SJSA1 (cell line): ENCODE results near the gene SCG2. TPM values are rescaled to one million over a fixed set of nuclear protein-coding genes. Genes with fewer than 3 reads are reported as not detected.

ENCODE experiments used
- DNase-seq, 2 experiments: peaks; one replicate each; pipeline ENCODE4 v3.0.0-alpha.2; 2015 to 2020; ENCODE audit warnings: low spot score in 2 of 2, low read depth in 1 of 2
- H3K27ac ChIP-seq: fragments of 250-450 bp; sonication (Bioruptor Pico); 2 replicates; pipeline ENCODE4 v1.5.1; 2020; ENCODE audit warnings: mild to moderate bottlenecking, moderate library complexity
- H3K27me3 ChIP-seq: fragments of 250-450 bp; sonication (Bioruptor Pico); replicated peaks from 2 replicates; pipeline ENCODE4 v1.5.1; 2020; ENCODE audit warnings: mild to moderate bottlenecking, moderate library complexity
- H3K36me3 ChIP-seq: fragments of 250-450 bp; sonication (Bioruptor Pico); 2 replicates; pipeline ENCODE4 v1.5.1; 2020; ENCODE audit warnings: mild to moderate bottlenecking
- H3K4me1 ChIP-seq: fragments of 250-450 bp; sonication (Bioruptor Pico); replicated peaks from 2 replicates; pipeline ENCODE4 v1.6.1; 2021; ENCODE audit warnings: mild to moderate bottlenecking
- H3K4me3 ChIP-seq: fragments of 250-450 bp; sonication (Bioruptor Pico); 2 replicates; pipeline ENCODE4 v1.5.1; 2020; ENCODE audit warnings: mild to moderate bottlenecking
- H3K9me3 ChIP-seq: fragments of 250-450 bp; sonication (Bioruptor Pico); replicated peaks from 2 replicates; pipeline ENCODE4 v1.5.1; 2020; ENCODE audit warnings: mild to moderate bottlenecking
- total RNA-seq: library from RNA; depleted of rRNA; stranded (reverse); fragments of >200 nt; shearing (Covaris generic); gene quantifications from 2 replicates; pipeline ENCODE4 v1.2.3, GENCODE V29; 2014

The SCG2 gene
- total RNA-seq, 1 experiment from 2014 or later = 5.0 TPM

DNA sequence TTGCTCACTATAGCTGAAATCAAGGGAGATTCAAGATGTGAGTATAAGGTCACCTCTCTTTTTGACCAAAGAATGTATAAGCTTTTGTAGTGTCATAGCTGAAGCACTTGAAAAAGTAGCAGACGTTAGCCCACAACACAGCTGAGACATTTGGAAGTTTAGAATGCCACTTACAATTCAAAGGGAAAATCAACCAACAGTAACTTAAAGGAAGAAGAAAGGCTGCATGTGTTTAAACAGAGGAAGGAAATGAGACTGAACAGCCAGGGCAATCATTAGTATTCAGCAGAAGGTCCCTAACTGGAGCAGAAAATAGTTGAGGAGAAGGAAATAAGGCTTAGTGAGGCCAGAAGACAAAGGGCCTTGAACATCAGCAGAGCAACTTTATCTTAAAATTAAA is 23.5 kb upstream of the SCG2 start:
- no peak overlapping the region for H3K27ac ChIP-seq
- H3K36me3 ChIP-seq = no peaks in the 10 kb centered on the region
- H3K27me3 ChIP-seq = no peaks in the 10 kb centered on the region
- no peaks in the 10 kb centered on the region; the same call in 1 of the 2 replicates for H3K9me3 ChIP-seq
- 0 out of 2 replicates have a peak, but pooled peaks cover 5% of the 10 kb centered on the region for H3K4me1 ChIP-seq
- DNase-seq = no peak
- H3K4me3 ChIP-seq = no peak overlapping the region

DNA sequence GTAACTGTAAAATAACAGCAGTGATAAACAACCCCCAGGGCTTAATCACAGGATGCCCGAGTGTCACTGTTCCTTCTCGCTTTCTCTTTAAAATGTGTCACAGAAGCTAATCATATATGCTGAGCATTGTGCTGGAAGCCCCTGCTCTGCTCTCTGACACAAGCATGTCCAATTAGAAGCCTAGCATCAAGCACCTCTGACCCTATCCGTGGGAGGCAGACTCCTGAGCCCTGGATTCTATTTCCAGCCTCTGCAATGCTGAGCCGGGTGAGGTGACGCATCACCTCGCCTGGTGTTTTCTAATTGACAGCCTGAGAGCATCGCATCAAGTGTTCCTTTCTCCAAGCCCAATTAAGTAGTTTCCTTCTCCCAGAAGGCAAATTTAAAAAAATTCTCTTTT is 19.7 kb upstream of the SCG2 start:
- Histone ChIP-seq H3K27me3 (no peaks in the 10 kb centered on the region), H3K27ac (no peak overlapping the region), H3K9me3 (no peaks in the 10 kb centered on the region; the same call in 1 of the 2 replicates), H3K4me1 (0 out of 2 replicates have a peak, but pooled peaks cover 5% of the 10 kb centered on the region), H3K4me3 (no peak overlapping the region), H3K36me3 (no peaks in the 10 kb centered on the region)
- DNase-seq = no peak

DNA sequence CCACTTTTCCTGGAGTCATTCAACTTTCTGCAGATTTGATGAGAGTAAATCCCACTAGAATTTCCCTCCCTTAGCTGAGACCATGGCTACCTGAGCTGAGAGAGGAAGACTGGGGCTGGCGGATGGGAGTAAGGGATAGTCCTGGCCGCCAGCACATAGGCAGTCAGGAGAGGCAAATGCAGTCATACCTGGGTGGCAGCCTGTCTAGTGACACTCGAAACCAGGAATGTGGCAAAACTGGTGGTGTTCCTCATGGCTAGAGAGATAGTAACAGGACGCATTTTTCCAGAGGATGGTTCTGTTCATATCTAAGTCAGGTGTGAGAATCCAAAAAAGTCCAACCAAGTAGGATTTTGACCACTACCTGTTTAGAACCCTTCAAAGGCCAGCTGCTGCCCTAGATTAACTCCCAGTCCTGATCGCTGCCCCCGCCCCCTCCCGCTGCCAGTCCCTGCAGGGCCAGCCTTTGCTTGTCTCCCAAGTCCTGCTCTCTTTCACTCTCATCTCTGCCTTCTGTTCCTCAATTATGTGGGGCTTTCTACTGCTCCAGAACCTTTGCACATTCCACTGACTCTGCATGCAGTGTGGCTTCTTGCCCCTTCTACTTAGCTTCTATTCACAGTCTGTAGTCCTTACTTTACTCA is 17.4 kb upstream of the SCG2 start:
- Histone ChIP-seq H3K4me1 (no peaks in the 10 kb centered on the region), H3K9me3 (no peaks in the 10 kb centered on the region), H3K27me3 (no peaks in the 10 kb centered on the region), H3K36me3 (no peaks in the 10 kb centered on the region), H3K27ac (no peak overlapping the region), H3K4me3 (no peak overlapping the region)
- no peak for DNase-seq

DNA sequence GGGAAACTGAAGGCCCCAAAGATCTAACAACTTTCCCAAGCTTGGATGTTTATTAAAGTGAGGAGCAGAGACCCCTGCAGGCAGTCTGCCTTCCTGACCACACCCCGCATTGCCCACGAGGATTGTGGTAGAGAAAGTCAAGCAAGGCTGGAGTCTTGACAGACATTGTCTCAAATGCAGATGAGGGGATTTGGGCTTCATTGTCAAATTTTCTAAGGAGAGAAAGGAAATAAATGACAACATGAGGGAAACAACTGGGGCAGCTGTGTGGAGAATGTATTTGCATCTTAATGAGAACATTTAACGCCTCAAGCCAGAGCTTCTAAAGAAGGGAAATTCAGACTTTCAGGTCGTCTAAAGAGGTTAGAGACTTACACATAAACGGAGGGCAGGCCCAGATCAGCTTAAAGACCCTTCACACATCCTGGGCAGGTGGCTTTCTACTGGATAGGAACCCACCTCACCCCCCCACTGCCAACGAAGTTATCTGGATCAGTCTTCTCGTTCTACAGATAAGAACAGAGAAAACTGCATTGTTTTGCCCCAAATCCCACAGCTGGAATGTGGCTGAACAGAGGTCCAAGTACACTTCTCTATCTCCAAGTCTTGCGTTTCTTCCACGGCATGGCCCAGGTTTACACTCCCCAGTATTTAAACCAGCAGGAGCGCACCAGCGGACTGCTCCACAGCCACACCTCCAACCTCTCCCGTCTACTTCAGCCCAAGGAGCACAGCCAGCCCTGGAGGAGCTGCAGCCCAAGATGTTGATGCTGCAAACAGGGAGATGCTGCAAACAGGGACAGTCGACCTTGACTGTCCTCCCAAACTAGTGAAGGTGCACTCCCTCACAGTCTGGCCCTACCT is 16.2 kb upstream of the SCG2 start:
- no peak for DNase-seq
- Histone ChIP-seq H3K4me1 (peaks cover 4% of the 10 kb centered on the region), H3K9me3 (no peaks in the 10 kb centered on the region), H3K27ac (no peak overlapping the region), H3K36me3 (no peaks in the 10 kb centered on the region), H3K27me3 (no peaks in the 10 kb centered on the region), H3K4me3 (no peak overlapping the region)

DNA sequence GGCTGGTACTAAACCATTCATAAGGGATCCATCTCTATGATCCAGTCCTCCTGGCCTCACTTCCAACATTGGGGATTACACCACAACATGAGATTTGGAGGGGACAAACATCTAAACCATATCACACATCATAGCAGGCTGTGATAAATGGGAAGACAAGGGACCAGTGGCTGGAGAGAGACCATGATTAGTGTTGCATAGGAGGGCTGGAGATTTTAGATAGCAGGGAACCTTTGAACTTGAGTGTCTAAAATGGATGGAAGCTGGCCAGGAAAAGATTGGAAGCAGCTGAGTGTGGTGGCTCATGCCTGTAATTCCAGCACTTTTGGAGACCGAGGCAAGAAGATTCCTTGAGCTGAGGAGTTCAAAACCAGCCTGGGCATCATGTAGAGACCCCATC is 12.4 kb upstream of the SCG2 start:
- Histone ChIP-seq H3K9me3 (no peaks in the 10 kb centered on the region), H3K36me3 (no peaks in the 10 kb centered on the region), H3K4me1 (peaks cover 11% of the 10 kb centered on the region), H3K27me3 (no peaks in the 10 kb centered on the region), H3K4me3 (no peak overlapping the region), H3K27ac (no peak overlapping the region)
- DNase-seq = no peak

DNA sequence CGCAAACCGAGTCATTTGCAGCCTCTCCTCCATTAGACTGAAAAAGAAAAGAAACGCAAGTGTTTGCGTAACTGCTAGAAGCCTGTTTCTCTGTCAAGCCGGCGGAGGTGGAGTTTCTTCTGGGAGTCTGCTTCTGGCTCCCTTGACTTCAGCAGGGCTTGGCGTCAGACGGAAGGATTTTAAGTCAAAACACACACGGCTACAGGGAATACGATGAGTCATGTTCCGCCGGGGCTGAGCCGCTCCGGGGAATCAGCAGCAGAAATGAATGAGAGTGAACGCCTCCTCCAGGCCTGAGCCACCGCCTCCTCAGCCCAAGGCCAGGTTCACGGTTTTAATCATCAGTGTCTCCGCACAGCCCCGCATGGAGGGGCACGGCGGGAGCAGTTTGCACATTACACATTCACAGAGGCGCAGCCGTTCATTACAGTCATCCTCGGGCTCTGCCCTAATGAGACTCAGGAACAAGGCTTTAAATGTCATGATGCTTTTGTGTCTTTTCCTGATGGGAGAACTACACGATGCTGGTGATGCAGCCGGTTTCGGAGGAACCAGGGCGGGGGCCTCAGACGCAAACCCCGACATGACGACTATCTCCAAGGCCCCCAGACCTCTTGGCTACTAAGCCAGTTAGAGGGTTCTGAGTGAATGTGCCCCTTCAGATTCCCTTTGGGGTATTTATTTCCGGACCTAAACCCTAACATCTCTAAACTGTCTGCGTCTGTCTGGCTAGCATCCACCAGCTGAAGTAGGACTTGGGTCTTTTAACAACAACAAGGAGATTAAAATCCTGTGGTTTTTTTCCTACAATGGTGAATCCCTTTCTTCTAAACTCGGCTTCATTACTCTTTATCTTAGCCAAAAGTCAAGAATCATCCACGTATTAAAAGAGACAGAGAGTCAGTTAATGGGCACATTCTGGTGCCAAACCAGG is 11.1 kb upstream of the SCG2 start:
- DNase-seq = peak; percentile 79 to 89
- H3K27me3 ChIP-seq = no peaks in the 10 kb centered on the region
- H3K36me3 ChIP-seq = no peaks in the 10 kb centered on the region
- peaks cover 11% of the 10 kb centered on the region for H3K4me1 ChIP-seq
- peak overlapping the region; percentile 17 for H3K27ac ChIP-seq
- peak overlapping the region; percentile 13 for H3K4me3 ChIP-seq
- no peaks in the 10 kb centered on the region for H3K9me3 ChIP-seq

DNA sequence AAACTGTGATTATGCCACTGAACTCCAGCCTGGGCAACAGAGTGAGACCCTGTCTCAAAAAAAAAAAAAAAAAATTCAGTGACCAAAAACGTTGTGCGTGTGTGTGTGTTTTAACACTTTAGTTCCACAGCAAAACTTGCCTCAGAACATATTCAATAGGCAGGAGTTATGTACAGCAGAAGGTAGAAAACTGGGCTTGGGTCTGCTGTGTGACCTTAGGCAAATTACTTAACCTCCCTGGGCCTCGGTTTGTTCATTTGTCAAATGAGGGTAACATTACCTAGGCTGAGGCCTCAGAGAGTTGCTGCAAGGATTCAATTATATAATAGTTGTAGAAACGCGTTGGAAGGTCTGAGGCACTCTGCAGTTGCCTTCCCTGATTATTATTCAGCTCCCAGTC is 10.3 kb upstream of the SCG2 start:
- Histone ChIP-seq H3K36me3 (no peaks in the 10 kb centered on the region), H3K27ac (peak overlapping the region; percentile 17), H3K4me1 (peaks cover 11% of the 10 kb centered on the region), H3K9me3 (no peaks in the 10 kb centered on the region), H3K4me3 (peak overlapping the region; percentile 13), H3K27me3 (no peaks in the 10 kb centered on the region)
- no peak for DNase-seq

DNA sequence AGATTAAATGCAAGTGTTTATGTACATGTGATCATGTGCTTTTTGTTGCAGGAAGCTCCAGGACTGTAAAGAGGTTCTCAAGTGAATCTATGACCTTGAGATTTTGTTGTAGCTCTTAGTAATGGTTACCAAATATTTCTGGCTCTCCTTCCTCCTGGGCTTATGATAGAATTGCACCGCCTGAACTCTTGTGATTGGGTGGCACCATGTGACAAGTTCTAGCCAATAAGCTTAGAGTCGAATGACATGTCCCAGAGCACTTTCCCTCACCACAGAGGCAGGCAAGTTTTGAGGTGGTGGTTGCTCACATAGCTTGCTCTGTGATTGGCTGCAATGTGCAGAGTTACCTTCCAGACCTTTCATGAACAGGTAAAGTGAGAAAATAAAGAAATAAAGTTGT is 8.9 kb upstream of the SCG2 start:
- Histone ChIP-seq H3K27me3 (no peaks in the 10 kb centered on the region), H3K4me3 (no peak overlapping the region), H3K4me1 (peaks cover 11% of the 10 kb centered on the region), H3K27ac (no peak overlapping the region), H3K36me3 (no peaks in the 10 kb centered on the region), H3K9me3 (no peaks in the 10 kb centered on the region)
- DNase-seq = no peak

DNA sequence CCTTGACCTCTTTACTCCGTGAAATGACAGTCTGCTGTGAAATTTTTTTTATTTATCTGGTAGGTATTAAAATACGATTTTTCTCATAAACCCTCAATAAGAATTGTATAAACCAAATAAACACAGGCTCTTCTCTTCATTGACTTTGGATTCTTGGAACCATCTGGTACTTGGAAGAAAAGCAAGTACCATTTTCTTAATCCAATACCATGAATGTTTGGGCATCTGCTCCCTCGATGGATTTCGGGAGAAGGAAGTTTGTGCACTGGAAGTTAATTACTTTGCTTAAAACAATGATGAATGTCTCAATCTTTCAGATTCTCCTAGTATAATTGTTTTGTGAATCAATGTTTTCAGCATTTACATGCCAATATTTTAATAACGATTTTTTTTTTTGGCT is 5.3 kb upstream of the SCG2 start:
- Histone ChIP-seq H3K27me3 (no peaks in the 10 kb centered on the region), H3K27ac (no peak overlapping the region), H3K36me3 (no peaks in the 10 kb centered on the region), H3K4me3 (no peak overlapping the region), H3K9me3 (no peaks in the 10 kb centered on the region), H3K4me1 (0 out of 2 replicates have a peak, but pooled peaks cover under 1% of the 10 kb centered on the region)
- no peak for DNase-seq

DNA sequence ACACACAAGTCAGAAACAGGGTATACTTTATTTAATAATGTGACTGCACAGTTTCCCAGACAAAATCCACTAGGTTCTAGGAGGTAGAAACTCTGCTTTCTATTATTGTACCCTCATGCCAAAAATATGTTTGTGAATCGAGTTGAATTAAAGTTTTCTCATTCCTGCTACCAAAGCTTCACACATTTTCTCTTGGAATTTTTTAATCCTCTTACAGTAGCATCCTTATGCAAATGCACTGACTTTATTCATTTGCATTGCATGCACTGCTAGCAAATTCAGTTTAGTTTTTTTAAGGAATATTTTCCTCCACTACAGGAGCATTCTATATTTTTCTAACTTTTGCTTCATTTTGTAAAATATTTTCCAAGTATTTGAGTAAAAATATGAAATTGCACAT is 4.8 kb upstream of the SCG2 start:
- H3K36me3 ChIP-seq = no peaks in the 10 kb centered on the region

DNA sequence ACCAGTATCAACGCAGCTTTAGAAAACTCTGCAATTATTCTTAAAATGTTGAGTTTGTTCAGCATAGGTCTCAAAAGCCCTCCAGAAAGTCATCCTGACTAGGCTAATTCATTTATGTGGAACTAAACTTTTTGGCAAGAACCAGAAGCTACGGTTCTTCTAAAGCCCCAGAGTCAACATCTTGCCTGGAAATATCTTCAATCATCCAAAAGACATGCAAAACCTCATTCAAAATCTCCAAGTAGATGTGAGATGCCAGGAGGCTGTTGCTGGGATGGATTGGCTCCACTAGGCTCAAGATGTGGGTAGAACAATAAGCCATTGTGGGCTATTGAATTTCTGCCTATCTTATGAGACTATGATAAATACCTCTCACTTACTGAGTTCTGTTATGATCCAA is 2.1 kb upstream of the SCG2 start:
- Histone ChIP-seq H3K4me1 (peaks cover 8% of the 10 kb centered on the region), H3K27me3 (no peaks in the 10 kb centered on the region), H3K27ac (no peak overlapping the region), H3K9me3 (no peaks in the 10 kb centered on the region), H3K36me3 (no peaks in the 10 kb centered on the region), H3K4me3 (no peak overlapping the region)
- no peak for DNase-seq

More for the DNA sequence above, 4.8 kb upstream of the SCG2 start:
- Histone ChIP-seq H3K4me1 (peaks cover 2% of the 10 kb centered on the region; the same call in 1 of the 2 replicates), H3K4me3 (no peak overlapping the region), H3K27ac (no peak overlapping the region), H3K9me3 (no peaks in the 10 kb centered on the region), H3K27me3 (no peaks in the 10 kb centered on the region)
- DNase-seq = no peak

DNA sequence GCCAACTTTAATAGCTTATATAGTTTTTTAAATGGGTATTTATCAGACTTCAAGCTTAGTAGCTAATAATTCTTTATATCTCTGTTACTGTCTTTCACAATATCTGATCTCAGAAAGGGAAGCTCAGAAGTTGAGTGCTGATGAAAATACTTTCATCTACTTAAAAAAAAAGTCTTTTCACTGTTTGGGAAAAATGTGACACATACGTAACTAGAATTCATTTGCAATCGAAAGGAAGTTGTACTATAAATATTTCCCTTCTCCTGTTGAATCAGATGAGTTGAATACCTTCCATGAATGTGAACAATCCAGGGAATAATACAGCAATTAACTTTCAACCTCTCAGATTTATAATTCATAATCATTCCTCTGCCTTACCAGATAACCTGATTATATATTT is 811 bp upstream of the SCG2 start:
- Histone ChIP-seq H3K4me1 (peaks cover 19% of the 10 kb centered on the region), H3K27me3 (no peaks in the 10 kb centered on the region), H3K4me3 (no peak overlapping the region), H3K36me3 (no peaks in the 10 kb centered on the region), H3K27ac (no peak overlapping the region), H3K9me3 (no peaks in the 10 kb centered on the region)
- DNase-seq = no peak

DNA sequence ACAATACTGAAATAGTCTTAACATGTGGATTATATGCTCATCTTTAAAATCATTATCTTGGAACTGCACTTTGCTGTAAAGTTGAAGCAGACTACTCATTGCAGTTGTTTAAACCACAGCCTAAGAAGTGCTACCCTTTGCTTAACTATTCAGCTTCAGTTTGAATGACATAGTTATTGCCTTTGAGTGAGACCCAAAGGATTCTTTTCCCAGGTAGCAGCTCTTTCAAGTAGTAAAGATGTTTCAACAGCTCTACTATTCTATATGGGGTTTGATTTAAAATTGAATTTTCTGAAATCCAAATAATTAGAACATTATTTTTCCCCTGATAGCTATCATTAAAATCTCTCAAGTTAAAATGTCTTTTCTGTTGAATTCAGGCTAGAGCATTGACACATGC is 1.1 kb downstream of the SCG2 start:
- no peaks in the 10 kb centered on the region for H3K9me3 ChIP-seq
- no peaks in the 10 kb centered on the region for H3K36me3 ChIP-seq
- peaks cover 19% of the 10 kb centered on the region for H3K4me1 ChIP-seq
- H3K27me3 ChIP-seq = no peaks in the 10 kb centered on the region
- H3K27ac ChIP-seq = no peak overlapping the region
- DNase-seq = no peak
- H3K4me3 ChIP-seq = no peak overlapping the region
